Stimulated activated CD4-positive, alpha-beta T cell treated with anti-CD3 and anti-CD28 coated beads, Interleukin-1b, Interleukin-23, amount 100 ng/mL, for 4 hours (primary cell): ENCODE data around the gene RNF40.
A peak's percentile ranks its signal among the peaks of the same experiment; 100 is the strongest.

Experiments used
- DNase-seq, 2 donors: peaks; one replicate each; pipeline ENCODE4 v3.0.0-alpha.2; 2020; ENCODE audit warnings: low read depth in 2 of 2

RNF40 gene

DNA sequence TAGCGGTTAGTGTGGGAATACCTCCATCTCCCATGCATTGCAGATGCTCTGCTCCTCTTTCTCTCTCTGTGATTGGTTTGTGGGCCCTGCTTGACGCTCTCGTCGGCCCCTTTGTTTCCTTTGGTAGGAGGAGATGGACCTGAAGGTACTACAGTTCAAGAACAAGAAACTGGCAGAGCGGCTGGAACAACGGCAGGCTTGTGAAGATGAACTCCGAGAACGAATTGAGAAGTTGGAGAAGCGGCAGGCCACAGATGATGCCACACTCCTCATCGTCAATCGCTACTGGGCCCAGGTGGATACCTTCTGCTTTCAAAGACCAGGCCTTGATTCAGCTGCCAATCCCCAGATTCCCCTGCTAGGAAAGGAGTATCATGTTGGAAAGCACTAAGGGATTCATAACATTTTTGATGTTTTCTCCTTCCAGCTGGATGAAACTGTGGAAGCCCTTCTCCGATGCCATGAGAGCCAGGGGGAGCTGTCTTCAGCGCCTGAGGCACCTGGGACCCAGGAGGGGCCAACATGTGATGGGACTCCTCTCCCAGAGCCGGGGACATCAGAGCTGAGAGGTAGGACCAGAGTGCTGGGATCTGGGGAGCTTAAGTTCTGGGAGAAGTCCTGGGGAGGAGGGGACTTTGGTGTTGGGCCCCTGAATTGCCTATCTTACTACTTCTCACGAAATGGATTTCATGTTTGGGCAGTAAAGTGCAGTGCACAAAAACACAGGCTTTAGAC, 1.0 kb downstream of the RNF40 start:
- no peak for DNase-seq

- DNase-seq: no peak
Measured at GRCh38 chr16:30764086-30764485, 2.0 kb downstream of the RNF40 start.

GRCh38 chr16:30764816-30765465, 2.8 kb downstream of the RNF40 start:
- no peak for DNase-seq

- no peak for DNase-seq
Measured at GRCh38 chr16:30766206-30766932, 4.2 kb downstream of the RNF40 start.

DNA sequence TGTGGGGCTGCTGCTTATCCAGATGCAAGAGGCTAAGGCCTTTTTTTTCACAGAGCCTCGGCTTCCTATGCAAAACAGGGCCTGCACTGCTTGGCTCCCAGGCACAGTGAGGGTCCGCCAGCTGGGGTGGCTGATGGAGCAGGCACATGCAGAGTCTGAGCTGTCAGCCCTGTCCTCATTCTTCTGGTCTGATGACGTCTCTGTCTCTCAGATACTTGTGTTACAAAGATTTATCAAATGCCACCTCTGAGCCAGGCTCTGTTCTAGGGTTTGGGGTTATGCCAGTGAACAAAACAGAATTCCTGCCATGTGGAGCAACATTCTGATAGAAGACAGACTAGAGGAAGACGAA, 4.8 kb downstream of the RNF40 start:
- DNase-seq: no peak

DNA sequence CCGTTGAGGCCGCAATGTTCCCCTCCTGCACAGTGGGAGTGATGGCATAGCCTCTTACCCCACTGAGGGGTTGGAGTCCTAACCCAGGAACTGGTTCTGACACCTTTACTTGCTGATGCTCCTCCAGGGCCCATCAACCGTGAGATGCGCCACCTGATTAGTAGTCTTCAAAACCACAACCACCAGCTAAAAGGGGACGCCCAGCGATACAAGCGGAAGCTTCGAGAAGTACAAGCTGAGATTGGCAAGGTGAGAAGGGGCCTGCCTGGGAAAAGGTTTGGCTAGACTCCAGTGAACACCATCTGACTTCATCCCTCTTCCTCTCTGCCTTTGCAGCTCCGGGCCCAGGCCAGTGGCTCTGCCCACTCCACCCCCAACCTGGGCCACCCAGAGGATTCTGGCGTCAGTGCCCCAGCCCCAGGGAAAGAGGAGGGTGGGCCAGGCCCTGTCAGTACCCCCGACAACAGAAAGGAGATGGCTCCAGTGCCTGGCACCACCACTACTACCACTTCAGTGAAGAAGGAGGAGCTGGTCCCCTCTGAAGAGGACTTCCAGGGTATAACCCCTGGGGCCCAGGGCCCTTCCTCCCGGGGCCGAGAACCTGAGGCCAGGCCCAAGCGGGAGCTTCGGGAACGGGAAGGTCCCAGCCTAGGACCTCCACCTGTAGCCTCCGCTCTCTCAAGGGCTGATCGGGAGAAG, 5.8 kb downstream of the RNF40 start:
- DNase-seq: no peak

DNA sequence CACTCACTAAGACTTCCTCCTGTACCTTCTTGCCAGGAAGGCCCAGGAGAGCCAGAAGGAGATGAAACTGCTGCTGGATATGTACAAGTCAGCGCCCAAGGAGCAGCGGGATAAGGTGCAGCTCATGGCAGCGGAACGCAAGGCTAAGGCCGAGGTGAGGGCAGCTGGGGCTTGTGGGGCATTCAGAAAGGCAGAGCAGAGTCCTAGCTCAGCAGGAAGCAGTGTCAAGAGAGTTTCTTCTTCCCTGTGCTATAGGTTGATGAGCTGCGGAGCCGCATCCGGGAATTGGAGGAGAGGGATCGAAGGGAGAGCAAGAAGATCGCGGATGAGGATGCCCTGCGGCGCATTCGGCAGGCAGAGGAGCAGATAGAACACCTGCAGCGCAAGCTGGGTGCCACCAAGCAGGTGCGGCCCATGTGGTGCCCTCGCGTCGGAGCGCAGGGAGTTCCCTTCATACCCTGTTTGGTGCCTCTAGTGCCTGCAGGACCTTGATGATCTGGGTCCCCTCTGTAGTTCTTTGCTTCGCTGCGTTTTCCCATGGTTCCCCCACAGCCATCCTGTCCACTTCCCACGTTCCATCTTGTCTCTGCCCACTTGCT, 6.6 kb downstream of the RNF40 start:
- DNase-seq: no peak

DNA sequence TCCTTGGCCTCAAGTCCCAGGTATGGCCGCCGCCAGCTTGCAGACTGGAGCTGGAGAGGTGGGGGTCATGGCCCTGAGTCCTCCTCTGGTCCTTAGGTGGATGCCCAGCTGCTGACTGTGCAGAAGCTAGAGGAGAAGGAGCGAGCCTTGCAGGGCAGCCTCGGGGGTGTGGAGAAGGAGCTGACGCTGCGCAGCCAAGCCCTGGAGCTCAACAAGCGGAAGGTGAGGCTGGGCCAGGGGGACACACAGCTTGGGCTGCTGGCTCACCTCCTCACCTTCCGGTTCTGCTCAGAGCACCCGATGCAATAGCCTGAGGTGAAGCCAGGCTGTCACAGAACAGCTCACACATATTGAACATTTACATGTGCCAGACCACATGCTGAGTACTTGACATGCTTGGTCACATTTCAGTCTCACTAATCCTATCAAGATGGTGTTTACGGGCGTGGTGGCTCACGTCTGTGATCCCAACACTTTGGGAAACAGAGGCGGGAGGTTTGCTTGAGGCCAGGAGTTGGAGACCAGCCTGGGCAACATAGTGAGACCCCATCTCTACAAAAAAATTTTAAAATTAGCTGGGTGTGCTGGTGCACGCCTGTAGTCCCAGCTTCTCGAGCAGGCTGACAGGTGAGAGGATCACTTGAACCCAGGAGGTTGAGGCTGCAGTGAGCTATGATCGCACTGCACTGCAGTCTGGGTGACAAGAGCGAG, 7.4 kb downstream of the RNF40 start:
- DNase-seq: no peak

DNA sequence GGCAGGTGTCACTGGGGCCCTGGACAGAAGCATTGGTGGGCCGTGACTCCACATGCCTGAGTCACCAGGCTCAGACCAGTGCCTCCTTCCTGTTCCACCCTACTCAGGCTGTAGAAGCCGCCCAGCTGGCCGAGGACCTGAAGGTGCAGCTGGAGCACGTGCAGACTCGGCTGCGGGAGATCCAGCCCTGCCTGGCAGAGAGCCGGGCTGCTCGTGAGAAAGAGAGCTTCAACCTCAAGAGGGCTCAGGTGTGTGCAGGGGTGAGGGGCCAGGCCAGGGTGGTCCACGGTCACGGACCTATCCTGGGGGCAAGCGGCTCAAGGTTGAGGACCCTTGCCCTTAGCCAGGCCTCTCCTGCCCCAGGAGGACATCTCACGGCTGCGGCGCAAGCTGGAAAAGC, 9.6 kb downstream of the RNF40 start:
- DNase-seq: no peak

GRCh38 chr16:30773826-30774225, 11.7 kb downstream of the RNF40 start:
- DNase-seq: no peak

DNA sequence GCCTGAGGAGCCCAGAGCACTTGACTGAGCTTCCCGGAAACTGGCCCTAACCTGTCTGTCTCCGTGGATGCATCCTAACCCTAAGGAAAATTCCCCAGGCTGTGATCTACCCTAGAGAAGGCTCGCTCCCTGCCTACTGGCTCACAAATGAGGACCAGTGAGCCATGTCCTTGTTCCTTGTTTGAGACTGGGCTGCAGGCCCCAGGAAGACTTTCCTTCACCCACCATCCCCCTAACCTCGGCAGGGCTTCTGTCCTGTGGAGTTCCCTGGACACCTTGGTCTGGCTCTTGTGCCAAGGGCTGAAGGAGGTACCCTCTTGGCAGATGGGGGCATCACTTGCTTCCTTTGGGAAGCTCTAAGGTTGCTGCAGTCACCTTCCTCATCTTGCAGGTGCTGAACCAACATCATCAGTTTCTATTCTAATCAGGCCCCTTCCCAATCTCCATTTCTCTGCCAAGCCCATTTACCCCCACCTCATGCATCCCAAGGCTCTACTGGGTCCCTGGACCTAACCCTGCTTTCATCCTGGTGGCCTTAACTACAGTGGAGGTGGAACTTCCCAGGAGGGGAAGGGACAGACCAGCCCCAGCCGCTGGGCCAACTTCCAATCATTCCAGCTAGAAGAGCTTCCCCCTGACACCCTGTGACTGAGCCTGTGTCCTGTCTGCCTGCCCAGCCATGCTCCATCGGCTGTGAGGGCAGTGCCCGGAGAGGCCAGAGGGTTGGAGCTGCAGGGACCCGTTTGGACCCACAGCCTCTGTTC, 12.4 kb downstream of the RNF40 start:
- no peak for DNase-seq

DNA sequence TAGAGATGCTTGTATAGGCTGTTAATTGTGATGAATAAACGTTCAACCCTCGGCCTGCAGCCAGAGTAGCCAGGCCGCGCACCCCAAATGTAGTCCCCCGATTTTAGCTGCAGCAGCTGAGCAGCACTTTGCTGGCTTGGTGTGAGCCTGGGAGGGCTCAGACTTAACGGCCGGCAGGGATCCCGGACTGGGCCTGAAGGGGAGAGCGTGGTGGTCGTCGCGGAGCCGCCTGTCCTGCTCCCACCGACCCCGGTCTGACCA, 12.9 kb downstream of the RNF40 start:
- DNase-seq: no peak

DNA sequence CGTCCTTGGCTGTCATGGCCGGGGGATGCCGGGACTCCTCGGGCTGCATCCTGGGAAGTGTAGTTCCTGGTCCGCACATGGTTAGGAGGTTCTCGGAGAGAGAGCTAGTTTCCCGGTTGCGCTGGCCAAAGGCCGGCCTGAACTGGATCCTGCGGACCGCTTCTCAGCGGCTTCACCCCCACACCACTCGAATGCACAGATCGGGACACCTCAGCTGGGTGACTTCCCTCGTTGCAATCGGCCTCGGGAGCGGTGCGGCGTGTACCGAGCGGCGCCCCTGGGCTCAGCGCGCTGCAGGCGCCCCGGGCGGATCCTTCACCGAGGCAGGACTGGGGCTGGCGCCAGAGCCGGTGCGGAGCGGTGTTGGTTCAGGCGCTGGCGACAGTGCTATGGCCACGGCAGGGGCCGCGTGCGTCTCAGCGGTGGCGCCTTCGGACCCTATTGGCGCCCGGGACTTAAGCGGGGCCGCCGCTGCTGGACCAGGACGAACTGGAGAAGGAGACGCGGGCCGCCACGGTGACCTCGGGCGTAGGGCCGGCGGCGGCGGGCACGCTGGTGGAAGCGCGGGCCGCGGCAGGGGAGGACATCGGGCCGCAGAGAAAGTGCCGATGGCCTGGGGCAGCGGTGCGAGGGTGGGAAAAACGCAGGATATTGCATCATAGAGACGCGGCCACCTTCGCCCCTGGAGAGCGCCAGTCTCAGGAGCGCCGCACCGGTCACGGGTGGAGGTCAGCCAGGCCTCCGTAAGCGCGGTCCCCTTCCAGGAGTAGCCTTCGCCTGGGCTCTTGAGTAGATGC, 13.5 kb downstream of the RNF40 start:
- DNase-seq: peak; percentile 37 to 52

DNA sequence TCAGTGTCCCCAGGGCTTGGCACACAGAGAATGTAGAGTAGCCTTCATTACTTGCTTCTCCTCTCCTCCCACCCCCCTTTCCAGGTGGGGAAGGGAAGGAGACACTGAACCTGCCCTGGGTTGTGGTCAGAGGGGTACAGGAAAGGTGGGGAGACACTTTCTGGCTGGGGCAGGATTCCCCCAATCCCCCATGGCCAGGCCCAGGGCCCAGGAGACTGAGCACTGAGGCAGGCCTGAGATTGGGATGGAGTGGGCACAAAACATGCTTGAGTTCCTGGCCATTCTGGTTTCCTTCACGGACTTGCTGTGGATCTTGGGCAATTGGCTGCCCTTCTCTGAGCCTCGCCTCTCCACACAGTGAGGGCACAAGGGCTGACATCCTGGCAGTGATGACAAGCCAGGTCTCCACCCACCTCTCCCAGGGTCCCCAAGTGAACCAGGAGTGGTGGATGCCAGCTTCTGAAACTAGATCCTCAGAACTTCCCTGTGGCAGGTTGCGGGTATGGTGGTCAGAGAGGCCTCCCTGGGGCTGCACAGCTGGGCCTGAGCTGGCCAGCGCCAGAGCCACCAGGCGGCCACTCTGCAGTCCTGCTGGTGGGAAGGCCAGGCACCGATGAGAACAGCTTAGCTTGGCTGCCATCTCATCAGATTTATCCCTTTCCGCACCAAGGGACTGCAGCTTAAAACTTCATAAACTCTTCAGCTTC, 15.6 kb downstream of the RNF40 start:
- DNase-seq: no peak

GRCh38 chr16:30778549-30779244, 16.6 kb downstream of the RNF40 start:
- DNase-seq: no peak

- DNase-seq: no peak
Measured at GRCh38 chr16:30779596-30779995, 17.5 kb downstream of the RNF40 start.

- DNase-seq: no peak
Measured at GRCh38 chr16:30780021-30780420, 17.9 kb downstream of the RNF40 start.

DNA sequence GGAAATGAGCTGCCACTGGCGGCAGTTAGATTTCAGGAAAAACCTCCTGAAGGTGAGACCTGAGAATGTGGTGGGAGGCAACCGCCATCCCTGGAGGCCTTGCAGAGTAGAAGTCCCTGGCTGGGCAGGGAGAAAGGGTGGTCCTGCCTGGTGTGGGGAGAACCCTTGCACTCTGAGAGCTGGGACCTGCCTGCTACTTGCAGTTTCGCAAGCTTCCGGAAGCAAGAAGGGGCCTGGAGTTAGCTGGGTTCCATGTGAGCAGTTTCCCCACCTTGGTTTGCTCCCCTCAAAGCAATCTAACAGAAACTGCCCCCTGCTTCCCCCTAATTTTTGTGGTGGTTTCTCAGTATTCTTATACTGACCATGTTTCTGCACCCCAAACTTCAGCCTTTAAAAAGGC, 18.4 kb downstream of the RNF40 start:
- no peak for DNase-seq
